HG02642 (cell line): Measurements from ENCODE around the gene PTPRJ.
"Not testable (repeated sequence)": the region's sequence is repeated elsewhere in the genome, so short reads cannot be mapped to it uniquely, and the experiment has no call there.

ENCODE experiments used
- ATAC-seq: cut with Tn5 transposase; IDR thresholded peaks from one replicate; pipeline ENCODE4 v1.9.1; 2021; ENCODE audit warnings: mild to moderate bottlenecking; ENCODE audit not compliant: unreplicated experiment, poor library complexity

Gene PTPRJ

GRCh38 chr11:47980088-47980906 lies at the start of gene PTPRJ:
Gene PTPRJ (plus strand): TSS chr11:47980559. CDS start chr11:47980913, 354 bp downstream.
- ATAC-seq: peak; percentile 69

GRCh38 chr11:47932544-47932943 lies 47.8 kb upstream of the PTPRJ start:
- no peak for ATAC-seq

GRCh38 chr11:47933797-47934196 lies 46.6 kb upstream of the PTPRJ start:
- ATAC-seq: not testable (repeated sequence)

- no peak for ATAC-seq
These were observed 41.4 kb upstream of the PTPRJ start for GRCh38 chr11:47938791-47939560.

- no peak for ATAC-seq
These were observed 39.3 kb upstream of the PTPRJ start for GRCh38 chr11:47940904-47941649.

- no peak for ATAC-seq
These were observed 38.3 kb upstream of the PTPRJ start for GRCh38 chr11:47941907-47942558.

GRCh38 chr11:47943721-47944586 lies 36.4 kb upstream of the PTPRJ start:
- ATAC-seq: no peak

- ATAC-seq: no peak
These were observed 35.7 kb upstream of the PTPRJ start for GRCh38 chr11:47944632-47945031.

GRCh38 chr11:47946682-47947559 lies 33.4 kb upstream of the PTPRJ start:
- ATAC-seq: no peak

- no peak for ATAC-seq
These were observed 32.2 kb upstream of the PTPRJ start for GRCh38 chr11:47948137-47948536.

- ATAC-seq: not testable (repeated sequence)
These were observed 31.2 kb upstream of the PTPRJ start for GRCh38 chr11:47949001-47949675.

GRCh38 chr11:47950396-47950795 lies 30.0 kb upstream of the PTPRJ start:
- ATAC-seq: no peak

GRCh38 chr11:47951504-47951903 lies 28.9 kb upstream of the PTPRJ start:
- not testable (repeated sequence) for ATAC-seq

GRCh38 chr11:47955061-47955755 lies 25.2 kb upstream of the PTPRJ start:
- no peak for ATAC-seq

GRCh38 chr11:47960015-47960414 lies 20.3 kb upstream of the PTPRJ start:
- ATAC-seq: no peak

- ATAC-seq: no peak
These were observed 19.0 kb upstream of the PTPRJ start for GRCh38 chr11:47961383-47961782.

- ATAC-seq: no peak
These were observed 15.8 kb upstream of the PTPRJ start for GRCh38 chr11:47964546-47964945.
